Measurements from ENCODE around the gene OTOG.

DNA sequence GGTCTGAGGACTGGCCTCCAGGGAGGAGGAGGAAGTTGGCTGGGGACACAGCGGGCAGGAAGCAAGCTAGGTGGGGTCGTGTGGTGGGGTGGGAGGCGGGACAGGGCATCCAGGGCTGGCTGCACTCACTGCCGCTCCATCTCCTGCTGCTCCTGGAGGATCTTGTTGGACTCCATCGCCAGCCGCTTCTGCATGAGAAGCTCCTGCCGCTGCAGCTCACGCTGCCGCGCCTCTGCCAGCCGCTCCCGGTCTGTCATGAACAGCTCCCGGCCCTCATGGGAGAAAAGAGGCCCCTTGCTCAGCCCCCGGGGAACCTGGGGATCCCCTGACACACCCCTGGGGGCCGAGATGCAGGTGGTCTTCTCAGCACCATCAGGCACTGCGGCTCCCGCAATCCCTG is 24.4 kb upstream of the OTOG start:
- TF ChIP-seq, protein P1, sequence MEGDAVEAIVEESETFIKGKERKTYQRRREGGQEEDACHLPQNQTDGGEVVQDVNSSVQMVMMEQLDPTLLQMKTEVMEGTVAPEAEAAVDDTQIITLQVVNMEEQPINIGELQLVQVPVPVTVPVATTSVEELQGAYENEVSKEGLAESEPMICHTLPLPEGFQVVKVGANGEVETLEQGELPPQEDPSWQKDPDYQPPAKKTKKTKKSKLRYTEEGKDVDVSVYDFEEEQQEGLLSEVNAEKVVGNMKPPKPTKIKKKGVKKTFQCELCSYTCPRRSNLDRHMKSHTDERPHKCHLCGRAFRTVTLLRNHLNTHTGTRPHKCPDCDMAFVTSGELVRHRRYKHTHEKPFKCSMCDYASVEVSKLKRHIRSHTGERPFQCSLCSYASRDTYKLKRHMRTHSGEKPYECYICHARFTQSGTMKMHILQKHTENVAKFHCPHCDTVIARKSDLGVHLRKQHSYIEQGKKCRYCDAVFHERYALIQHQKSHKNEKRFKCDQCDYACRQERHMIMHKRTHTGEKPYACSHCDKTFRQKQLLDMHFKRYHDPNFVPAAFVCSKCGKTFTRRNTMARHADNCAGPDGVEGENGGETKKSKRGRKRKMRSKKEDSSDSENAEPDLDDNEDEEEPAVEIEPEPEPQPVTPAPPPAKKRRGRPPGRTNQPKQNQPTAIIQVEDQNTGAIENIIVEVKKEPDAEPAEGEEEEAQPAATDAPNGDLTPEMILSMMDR (IDR thresholded peaks at IDR 0.05), result no peak
- no peak for TF ChIP-seq EZH2phosphoT487 (IDR thresholded peaks at IDR 0.05)
- TF ChIP-seq EZH2 (IDR thresholded peaks at IDR 0.05), result no peak

Data from neural progenitor cell (in vitro differentiated cells).